ENCODE measurements around the gene MORN4.

Gene MORN4

DNA sequence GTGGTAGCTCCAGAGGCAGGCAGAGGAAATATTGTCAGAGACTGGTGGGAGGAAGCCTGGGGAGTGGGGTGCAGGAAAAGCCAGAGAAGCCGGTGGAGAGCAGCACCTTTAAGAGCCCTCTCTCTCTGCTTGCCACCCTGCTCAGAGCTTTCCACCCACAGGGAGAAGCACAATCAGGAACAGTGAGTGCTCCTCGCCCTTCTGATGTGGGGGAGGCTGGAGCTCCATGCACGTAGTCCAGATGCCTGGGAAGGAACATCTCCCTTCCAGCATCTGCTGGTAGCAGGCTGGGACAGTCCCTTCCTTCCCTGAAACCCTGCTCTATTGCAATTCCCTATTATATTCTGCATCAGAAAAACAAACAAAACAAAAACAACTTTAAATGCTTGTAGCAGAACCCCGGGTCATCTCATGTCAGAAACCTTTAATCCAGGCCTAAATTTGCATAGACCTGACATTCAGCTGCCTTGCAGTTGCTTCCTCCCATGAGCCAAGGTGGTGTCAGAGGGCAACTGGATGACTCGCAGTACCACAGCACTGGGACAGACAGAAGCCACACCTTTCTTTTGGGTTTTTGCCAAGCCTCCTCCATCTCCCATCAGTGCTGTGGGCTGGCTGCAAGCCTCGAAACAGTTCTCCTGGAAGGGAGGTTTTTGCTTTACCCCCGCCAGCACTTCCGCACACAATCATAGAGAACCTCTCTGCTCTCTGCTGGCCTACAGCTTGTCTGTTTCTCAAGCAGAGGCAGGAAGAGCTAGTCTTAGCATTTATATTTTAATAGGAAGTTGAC is 40.6 kb upstream of the MORN4 start:
- no peaks in the 10 kb centered on the region for H3K9me3 ChIP-seq
- no peak overlapping the region for H3K4me3 ChIP-seq (ENCODE audit: low read depth, low read length)
- H3K27me3 ChIP-seq, result no peaks in the 10 kb centered on the region
- no peak for TF ChIP-seq CTCF (IDR thresholded peaks at IDR 0.05; ENCODE audit: low read depth, low read length)
- peaks cover 20% of the 10 kb centered on the region for H3K4me1 ChIP-seq
- peaks cover 52% of the 10 kb centered on the region for H3K36me3 ChIP-seq
- DNase-seq, result peak; percentile 59

DNA sequence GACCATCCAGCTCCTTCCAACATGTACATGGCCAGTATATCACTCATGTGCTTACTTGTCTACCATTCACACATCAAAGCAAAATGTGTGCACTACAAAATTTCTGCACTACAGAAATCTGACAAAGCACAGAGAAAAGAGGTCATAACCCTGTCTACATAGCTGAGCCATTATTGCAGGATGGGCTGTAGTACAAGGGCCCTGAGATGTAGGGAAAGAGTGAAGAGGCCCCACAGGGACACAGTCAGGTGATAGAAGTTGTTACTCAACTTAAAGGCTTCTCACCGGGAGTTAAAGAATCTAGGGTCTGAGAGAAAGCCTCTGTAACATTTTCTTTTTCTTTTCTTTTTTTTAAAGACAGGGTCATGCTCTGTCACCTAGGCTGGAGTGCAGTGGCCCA is 36.3 kb upstream of the MORN4 start:
- H3K9me3 ChIP-seq, result no peaks in the 10 kb centered on the region
- peaks cover 52% of the 10 kb centered on the region for H3K36me3 ChIP-seq
- TF ChIP-seq CTCF (IDR thresholded peaks at IDR 0.05; ENCODE audit: low read depth, low read length), result no peak
- no peak for DNase-seq
- H3K4me1 ChIP-seq, result peaks cover 14% of the 10 kb centered on the region
- no peak overlapping the region for H3K4me3 ChIP-seq (ENCODE audit: low read depth, low read length)
- no peaks in the 10 kb centered on the region for H3K27me3 ChIP-seq

GRCh38 chr10:97667463-97667862 is 34.2 kb upstream of the MORN4 start:
- H3K36me3 ChIP-seq, result peaks cover 43% of the 10 kb centered on the region

GRCh38 chr10:97666992-97667391 is 33.7 kb upstream of the MORN4 start:
- Histone ChIP-seq H3K27me3 (no peaks in the 10 kb centered on the region), H3K4me1 (peaks cover 10% of the 10 kb centered on the region), H3K9me3 (no peaks in the 10 kb centered on the region), H3K36me3 (peaks cover 44% of the 10 kb centered on the region), H3K4me3 (ENCODE audit: low read depth, low read length) (no peak overlapping the region)
- TF ChIP-seq CTCF (IDR thresholded peaks at IDR 0.05; ENCODE audit: low read depth, low read length), result no peak
- no peak for DNase-seq

More at GRCh38 chr10:97667463-97667862, 34.2 kb upstream of the MORN4 start:
- TF ChIP-seq CTCF (IDR thresholded peaks at IDR 0.05; ENCODE audit: low read depth, low read length), result no peak
- Histone ChIP-seq H3K9me3 (no peaks in the 10 kb centered on the region), H3K27me3 (no peaks in the 10 kb centered on the region), H3K4me1 (peaks cover 10% of the 10 kb centered on the region), H3K4me3 (ENCODE audit: low read depth, low read length) (no peak overlapping the region)
- DNase-seq, result peak; percentile 26

DNA sequence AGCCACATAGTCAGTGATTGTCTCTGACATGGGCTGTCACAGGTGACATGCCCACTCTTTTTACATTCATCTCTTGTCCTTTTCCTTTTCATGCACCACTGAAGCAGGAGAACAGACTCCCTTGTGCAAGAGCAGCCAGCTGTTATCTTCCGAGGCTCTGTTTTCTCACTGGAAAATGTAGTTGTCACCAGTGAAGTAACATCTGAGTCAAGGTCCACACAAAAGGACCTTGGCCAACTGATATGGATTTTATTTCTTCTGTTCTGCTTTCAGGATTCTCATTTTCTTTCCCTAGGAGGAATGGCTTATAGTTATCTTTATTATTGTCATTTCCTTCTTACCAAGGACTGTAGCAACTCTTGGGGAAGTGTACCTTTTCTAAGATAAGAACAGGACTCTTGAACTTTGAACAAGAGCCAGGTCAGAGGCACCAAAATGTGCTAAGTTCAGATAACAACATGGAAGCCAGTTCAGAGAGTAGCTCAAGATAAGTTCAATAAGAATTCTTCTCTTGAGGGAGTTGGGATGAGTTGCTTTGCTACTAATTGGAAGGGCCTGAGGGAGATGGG is 31.1 kb upstream of the MORN4 start:
- Histone ChIP-seq H3K9me3 (no peaks in the 10 kb centered on the region), H3K4me3 (ENCODE audit: low read depth, low read length) (no peak overlapping the region), H3K4me1 (peaks cover 12% of the 10 kb centered on the region), H3K36me3 (peaks cover 33% of the 10 kb centered on the region), H3K27me3 (no peaks in the 10 kb centered on the region)
- DNase-seq, result no peak
- TF ChIP-seq CTCF (IDR thresholded peaks at IDR 0.05; ENCODE audit: low read depth, low read length), result no peak

DNA sequence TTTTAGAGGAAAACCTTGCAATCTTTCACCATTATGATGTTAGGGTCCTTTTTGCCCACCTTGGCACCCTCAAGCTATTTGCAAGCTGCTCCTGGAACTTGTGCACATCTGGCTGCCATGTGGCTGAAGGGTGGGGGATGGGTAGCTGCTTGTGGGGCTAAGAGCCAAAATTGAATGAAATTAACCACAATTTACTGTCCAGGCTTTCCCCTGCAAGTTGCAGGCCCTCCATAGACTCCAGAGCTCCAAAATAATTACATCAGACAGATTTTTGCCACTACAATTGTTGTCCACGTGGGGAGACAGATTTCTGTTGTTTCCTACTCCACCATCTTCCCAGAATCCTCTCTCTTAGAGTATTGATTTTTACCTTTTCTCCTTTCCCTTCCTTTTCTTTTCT is 26.3 kb upstream of the MORN4 start:
- no peaks in the 10 kb centered on the region for H3K9me3 ChIP-seq
- peak; percentile 90 for DNase-seq
- H3K27me3 ChIP-seq, result no peaks in the 10 kb centered on the region
- H3K4me1 ChIP-seq, result peaks cover 23% of the 10 kb centered on the region
- no peak overlapping the region for H3K4me3 ChIP-seq (ENCODE audit: low read depth, low read length)
- TF ChIP-seq CTCF (IDR thresholded peaks at IDR 0.05; ENCODE audit: low read depth, low read length), result no peak
- peaks cover 31% of the 10 kb centered on the region for H3K36me3 ChIP-seq

Measured in BE2C (cell line).